Measurements from ENCODE around the gene ERCC8.

DNA sequence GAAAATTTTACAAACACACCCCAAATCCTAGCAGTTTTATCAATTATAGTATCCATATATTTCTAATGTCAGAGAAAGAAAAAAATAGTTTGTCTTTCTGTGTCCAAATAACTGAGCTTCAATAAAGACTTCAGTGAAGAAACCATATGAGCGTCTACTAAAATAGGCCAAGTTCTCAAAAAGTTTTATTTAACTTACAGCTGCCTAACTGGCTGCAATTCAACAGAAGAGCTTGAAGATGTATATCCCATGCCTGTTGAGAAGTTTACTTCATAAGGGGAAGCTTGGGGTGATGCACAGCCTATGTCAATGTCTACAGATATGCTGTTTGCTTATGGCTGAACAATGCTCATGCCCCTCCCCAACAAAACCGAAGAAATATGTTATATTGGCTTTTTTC is 57.1 kb downstream of the ERCC8 start:
- TF ChIP-seq CTCF (IDR thresholded peaks at IDR 0.05; ENCODE audit: low read depth, low read length, missing input control) (no peak), RXRA (IDR thresholded peaks at IDR 0.05) (no peak), MAX (IDR thresholded peaks at IDR 0.05) (no peak), FOXA2 (IDR thresholded peaks at IDR 0.05) (no peak), REST (IDR thresholded peaks at IDR 0.05) (no peak), RAD21 (IDR thresholded peaks at IDR 0.05) (no peak), TAF1 (conservative IDR thresholded peaks at IDR 0.05) (no peak), YY1 (IDR thresholded peaks at IDR 0.05) (no peak), EGR1 (IDR thresholded peaks at IDR 0.05; ENCODE audit: low read depth in 2 of 2) (no peak)
- TF ChIP-seq, protein P1, sequence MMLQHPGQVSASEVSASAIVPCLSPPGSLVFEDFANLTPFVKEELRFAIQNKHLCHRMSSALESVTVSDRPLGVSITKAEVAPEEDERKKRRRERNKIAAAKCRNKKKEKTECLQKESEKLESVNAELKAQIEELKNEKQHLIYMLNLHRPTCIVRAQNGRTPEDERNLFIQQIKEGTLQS (IDR thresholded peaks at IDR 0.05), result no peak

Measured in liver (tissue), 3 donors.